GM19099 (cell line): ENCODE data around the gene TMEM91.

ENCODE experiments used
- POLR2A ChIP-seq: IDR thresholded peaks from 3 replicates; pipeline ENCODE4 v1.6.1; 2011; ENCODE audit warnings: low read depth; ENCODE audit not compliant: insufficient read length; ENCODE audit errors: extremely low read depth

Gene TMEM91

DNA sequence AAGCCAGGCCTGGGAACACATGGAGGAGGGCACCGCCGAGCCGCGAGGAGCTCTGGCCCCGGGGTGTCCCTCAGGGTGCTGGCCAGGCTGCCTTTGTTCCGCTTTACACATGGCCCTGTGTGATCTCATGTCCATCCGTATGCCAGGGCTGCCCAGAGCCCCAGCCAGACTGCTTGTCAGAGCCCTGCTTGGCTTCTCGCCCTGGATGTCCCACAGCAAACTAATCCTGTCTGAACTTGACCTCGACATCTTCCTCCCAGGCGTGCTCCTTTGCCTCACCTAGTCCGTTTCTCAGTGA lies 35.6 kb downstream of the TMEM91 start:
- TF ChIP-seq POLR2A = no peak

DNA sequence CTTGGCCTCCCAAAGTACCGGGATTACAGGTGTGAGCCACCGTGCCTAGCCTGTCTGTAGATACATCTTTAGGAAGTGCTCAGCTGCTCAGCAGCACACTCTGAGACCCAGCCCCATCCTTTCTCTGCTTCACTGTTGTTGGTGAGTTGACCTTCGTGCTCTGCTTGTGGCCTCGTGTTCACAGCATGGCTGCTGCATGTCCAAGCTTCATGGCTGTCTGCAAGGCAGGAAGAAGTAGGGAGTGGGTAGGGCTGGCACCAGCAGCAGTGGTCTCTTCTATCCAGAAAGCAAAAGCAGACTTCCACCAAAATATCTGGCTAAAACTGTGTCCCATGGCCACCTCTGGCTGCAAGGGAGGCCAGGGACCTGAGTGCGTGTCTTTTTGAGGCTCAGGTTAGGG lies 36.6 kb downstream of the TMEM91 start:
- TF ChIP-seq POLR2A = no peak

DNA sequence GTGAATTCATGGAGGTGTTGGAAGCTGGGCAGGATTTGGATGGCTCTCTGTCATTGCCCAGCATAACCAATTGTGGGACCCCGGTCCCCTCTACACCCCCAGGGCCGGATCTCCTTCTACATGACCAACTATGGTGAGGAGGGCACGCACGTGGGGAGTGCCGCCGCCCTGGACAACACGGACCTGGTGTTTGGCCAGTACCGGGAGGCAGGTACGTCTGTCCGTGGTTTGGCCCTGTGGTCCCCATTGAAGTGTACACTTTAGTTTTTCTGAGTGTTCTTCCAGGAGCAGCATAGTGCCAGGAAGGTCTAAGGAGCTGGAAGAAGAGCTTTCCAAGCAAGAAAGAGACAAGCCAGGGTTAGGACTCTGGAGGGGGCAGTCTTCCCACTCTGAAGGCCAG lies 37.6 kb downstream of the TMEM91 start:
- TF ChIP-seq POLR2A = no peak

DNA sequence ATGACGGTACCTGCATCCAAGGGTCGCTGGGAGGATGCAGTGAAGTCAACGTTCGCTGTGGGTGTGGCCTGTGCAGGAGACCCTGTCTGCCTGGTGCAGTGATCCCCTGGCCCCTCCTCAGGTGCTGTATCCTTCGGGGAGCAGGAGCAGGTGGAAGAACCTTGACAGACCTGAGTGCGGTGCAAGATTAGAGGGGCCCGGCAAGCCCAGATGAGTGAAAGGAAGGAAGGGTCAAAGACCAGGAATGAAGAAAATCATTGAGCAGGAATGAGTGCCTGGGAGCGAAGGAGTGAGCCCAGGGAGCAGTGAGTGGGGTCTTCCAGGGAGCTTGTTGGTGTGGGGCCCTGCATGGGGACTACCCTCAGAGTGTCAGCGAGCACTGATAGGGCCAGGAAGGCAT lies 38.1 kb downstream of the TMEM91 start:
- no peak for TF ChIP-seq POLR2A

DNA sequence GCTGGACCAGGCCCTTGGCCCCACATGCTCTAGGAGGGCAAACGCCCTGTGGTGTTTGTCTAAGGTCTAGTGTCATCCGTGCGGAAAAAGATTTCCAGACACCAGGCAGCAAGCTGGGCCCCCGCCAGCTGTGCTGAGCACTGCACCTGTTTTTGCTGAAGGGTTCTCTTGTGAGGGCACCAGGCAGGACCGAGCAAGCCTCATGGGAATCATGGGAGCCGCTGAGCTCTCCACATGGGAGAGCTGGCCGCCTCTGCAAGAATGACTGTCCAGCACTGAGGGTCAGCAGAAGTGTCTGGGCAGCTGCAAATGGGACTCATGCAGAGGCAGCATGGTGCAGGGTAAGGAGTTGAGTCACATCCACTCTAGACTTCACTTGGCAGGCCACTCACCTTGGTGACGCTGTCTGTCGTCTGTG lies 38.8 kb downstream of the TMEM91 start:
- TF ChIP-seq POLR2A = no peak

DNA sequence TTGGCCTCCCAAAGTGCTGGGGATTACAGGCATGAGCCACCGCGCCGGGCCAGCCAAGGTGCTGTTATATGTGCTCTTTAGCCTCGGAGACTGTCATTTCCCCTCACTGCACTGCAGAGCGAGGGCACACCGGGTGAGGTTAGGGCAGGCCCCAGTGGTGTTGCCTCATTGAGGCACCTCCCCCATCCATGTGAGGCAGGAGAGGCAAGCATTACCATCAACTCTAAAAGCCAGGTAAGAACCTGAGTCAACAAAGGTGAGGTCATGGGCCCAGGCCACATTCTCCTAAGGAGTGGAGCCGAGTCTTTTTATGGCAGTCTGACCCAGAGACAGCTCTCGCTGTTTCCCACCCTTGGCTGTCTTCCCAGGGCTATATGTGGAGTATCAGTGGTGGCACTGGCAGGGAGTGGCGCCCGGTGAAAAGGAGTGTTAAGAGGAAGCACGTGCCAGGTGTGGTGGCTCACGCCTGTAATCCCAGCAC lies 39.9 kb downstream of the TMEM91 start:
- no peak for TF ChIP-seq POLR2A

DNA sequence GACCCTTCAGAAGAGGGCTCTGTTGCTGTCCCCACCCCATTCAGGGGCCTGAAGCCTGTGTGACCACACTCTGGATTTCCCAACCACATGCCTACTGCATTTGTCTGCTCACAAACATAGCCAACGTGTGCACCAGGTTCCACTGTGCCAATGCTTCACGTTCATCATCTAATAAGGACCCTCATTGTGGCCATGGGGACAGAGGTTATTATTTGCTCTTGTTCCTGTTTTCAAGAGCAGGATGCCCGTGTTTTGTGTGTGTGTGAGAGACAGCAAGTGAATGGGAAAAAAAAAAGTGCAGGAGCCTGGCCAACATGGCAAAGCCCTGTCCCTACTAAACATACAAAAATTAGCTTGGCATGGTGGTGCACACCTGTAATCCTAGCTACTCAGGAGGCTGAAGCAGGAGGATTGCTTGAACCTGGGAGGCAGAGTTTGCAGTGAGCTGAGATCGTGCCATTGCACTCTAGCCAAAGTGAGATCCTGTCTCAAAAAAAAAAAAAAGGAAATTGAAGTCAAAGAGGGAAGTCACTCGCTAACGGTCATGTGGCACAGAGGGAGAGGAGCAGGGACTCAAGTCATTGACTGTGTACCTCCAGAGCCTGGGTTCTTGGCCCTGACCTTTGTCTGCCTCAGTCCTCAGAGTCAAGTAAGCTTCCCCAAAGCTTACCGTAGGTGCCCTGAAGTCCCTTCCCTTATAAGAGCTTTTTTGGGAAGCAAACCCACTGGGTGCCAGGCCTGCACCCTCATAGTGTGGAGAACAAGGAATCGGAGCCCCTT lies 44.0 kb downstream of the TMEM91 start:
- no peak for TF ChIP-seq POLR2A

DNA sequence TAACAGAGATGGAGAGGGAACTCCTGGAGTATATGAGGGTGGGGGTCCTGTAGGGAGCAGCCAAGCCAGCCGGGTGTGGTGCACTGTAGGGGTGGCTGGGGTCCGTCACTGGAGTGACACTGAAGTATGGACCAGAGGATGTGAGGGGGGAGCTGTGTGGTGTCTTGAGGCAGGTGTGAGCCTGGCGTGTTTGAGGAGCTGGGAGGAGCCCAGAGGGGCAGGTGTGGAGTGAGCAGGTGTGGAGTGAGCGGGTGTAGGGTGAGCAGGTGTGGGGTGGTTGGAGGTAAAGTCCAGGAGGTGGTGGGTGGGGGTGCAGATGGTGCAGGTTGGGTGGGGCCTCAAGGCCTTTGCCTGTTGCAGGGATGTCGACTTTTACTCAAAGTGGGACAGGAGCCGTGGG lies 45.0 kb downstream of the TMEM91 start:
- TF ChIP-seq POLR2A = no peak

DNA sequence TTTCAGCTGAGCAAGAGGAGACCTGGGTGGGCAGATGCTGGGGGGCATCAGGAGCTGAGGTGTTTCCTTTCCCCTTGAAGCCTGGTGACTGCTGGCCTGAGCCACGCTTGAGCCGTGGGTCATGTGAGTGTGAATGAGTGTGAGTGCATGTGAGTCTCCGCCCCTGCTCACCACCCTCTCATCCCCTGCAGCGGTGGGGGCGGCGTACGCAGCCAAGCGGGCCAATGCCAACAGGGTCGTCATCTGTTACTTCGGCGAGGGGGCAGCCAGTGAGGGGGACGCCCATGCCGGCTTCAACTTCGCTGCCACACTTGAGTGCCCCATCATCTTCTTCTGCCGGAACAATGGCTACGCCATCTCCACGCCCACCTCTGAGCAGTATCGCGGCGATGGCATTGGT lies 45.6 kb downstream of the TMEM91 start:
- no peak for TF ChIP-seq POLR2A

DNA sequence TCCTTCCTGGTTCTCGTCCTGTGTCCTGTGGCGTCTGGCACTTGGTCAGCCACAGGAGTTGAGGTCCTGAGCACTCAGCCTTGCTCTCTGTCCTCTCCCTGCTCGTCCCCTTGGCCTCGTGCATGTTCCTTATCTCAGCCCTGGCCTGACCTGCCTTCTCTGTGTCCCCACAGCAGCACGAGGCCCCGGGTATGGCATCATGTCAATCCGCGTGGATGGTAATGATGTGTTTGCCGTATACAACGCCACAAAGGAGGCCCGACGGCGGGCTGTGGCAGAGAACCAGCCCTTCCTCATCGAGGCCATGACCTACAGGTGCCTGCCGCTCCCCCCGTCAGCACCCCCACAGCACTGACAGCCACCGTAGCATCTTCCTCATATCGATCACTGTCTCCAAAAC lies 46.1 kb downstream of the TMEM91 start:
- no peak for TF ChIP-seq POLR2A

DNA sequence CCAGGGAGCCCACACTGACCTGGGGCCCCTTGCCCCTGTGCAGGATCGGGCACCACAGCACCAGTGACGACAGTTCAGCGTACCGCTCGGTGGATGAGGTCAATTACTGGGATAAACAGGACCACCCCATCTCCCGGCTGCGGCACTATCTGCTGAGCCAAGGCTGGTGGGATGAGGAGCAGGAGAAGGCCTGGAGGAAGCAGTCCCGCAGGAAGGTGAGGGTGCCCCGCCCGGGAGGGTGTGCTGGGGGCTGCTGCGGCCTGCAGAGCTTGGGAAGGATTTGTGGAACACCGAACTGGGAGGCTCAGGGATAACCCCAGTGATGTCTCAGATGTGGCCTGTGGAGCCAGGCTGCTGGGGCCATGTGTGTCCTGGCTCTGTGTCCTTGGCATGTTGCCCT lies 46.6 kb downstream of the TMEM91 start:
- TF ChIP-seq POLR2A = no peak

DNA sequence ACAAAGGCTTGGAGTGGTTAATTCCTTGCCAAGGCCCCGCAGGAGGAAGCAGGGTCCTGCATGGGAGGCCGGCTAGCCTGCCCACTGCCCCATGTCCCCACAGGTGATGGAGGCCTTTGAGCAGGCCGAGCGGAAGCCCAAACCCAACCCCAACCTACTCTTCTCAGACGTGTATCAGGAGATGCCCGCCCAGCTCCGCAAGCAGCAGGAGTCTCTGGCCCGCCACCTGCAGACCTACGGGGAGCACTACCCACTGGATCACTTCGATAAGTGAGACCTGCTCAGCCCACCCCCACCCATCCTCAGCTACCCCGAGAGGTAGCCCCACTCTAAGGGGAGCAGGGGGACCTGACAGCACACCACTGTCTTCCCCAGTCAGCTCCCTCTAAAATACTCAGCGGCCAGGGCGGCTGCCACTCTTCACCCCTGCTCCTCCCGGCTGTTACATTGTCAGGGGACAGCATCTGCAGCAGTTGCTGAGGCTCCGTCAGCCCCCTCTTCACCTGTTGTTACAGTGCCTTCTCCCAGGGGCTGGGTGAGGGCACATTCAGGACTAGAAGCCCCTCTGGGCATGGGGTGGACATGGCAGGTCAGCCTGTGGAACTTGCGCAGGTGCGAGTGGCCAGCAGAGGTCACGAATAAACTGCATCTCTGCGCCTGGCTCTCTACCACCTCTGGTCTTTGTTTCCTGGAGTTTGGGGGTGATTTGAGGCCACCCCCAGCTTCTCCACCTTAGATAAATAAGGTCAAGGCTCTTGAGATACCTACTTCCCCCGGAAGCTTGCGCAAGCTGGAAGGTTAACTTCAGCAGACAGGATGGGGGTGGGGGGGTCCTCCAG lies 48.2 kb downstream of the TMEM91 start:
- no peak for TF ChIP-seq POLR2A

DNA sequence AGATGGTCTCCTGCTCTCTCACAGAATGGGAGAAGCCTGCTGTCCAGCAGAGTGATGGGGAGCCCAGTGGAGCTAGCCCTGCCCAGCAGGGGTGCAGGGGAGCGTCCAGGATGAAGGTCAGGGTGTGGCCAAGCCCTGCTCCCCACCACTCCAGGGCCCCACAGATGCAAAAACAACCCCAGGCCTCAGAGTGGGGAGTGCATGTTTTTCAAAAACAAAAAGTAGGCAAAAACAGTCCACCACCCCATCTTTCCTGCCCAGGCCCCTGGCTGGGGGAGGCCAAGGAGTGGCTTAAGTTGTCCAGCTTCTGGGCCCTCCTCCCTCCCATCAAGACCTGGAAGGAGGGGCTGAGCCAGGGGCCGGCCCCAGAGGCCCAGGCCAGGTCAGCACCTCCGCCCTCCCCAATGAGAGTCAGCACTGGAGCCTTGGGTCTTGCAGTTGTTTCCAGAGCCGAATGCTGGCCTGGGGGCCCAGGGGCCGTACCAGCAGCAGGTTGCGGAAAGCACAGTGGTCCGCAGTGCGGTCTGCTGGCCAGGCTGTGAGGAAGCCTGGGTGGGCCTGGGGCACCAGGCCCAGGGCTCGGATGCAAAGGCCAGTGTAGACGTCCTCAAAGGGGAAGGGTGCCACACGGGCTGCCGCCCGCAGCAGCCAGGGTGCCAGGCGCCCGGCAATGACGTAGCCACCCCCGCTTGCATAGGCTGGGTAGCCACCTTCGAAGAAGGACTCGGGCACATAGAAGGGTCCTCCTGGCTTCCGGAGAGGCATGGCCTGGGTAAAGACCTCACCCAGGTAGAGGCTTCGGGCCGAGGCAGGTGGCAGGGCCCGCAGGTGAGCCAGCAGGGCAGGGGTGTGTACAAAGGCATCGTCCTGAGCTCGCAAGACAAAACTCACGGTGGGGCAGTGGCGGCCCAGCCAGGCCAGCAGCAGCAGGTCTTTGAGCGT lies 49.1 kb downstream of the TMEM91 start:
- no peak for TF ChIP-seq POLR2A

DNA sequence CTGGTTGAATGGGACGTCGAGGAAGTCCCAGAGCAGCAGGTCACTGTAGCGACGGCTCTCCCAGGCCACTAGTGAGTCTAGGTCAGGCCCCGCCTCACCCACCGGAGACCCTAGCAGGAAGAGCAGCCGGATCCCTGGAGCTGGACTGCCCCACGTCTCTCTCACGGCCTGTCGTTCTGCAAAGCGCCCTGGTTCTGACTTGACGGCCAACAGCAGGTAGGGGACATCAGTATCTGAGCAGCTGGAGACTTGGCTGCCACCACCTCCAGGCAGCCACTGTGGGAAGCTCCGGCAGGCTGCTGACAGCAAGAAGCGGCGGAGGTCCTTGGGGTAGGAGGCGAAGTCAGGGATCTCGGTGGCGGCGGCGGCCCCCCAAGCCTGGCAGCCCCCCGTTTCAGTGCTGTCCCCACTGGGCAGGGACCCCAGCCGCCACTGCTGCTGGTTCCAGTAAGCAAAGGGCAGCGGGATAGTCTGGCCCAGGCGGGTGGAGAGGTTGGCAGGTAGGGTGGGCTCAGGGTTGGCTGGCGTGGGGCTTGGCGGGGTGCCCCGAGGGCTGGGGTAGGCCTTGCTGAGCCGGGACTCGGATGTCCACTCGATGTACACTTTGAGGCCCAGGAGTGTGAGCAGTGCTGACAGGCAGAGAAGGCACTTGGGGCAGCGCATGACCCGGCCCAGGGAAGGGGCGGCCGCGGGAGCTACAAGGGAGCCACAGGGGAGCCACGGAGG lies 49.9 kb downstream of the TMEM91 start:
- no peak for TF ChIP-seq POLR2A
